ENCODE measurements around the gene ENKUR.

DNA sequence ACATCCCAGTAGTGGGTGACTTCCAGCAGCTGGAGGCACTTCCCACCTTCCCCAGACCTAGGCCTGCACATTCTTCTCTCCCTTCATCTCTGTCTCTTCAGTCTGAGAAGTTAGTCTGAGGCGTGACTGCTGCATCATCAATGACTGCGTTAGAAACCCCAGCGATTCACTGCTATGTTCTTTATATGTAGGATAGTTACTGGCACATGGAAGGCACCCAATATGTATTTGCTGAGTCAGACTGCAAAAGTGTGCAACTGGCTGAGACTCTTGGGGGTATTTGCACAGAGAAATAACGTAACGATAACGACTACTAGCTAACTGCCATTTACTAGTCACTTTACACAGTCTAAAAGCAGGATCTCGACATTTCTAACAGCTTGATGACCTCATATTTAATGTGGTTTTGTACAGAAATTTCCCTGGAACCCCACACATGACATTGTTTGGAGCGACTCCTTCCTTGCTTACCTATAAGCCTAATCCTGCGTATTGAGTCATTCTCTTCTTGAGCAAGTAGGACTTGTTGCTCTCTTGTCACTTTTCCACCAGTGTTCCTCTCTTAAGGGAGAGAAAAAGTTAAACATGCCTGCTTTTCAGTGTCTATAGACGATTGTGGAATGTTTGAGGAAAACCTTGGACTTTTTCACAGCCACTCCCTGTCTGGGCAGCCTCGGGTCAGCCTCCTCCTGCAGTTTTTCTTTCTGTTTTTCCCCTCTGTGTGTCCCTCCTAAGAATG, 45.9 kb upstream of the ENKUR start:
- TF ChIP-seq, protein P1, sequence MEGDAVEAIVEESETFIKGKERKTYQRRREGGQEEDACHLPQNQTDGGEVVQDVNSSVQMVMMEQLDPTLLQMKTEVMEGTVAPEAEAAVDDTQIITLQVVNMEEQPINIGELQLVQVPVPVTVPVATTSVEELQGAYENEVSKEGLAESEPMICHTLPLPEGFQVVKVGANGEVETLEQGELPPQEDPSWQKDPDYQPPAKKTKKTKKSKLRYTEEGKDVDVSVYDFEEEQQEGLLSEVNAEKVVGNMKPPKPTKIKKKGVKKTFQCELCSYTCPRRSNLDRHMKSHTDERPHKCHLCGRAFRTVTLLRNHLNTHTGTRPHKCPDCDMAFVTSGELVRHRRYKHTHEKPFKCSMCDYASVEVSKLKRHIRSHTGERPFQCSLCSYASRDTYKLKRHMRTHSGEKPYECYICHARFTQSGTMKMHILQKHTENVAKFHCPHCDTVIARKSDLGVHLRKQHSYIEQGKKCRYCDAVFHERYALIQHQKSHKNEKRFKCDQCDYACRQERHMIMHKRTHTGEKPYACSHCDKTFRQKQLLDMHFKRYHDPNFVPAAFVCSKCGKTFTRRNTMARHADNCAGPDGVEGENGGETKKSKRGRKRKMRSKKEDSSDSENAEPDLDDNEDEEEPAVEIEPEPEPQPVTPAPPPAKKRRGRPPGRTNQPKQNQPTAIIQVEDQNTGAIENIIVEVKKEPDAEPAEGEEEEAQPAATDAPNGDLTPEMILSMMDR (IDR thresholded peaks at IDR 0.05; ENCODE audit: poor library complexity), result no peak
- TF ChIP-seq EZH2 (IDR thresholded peaks at IDR 0.05; ENCODE audit: borderline replicate concordance), result no peak

Data from hepatocyte (in vitro differentiated cells).